Gastroesophageal sphincter (tissue), 3 donors: Measurements from ENCODE around the gene C19orf44.

Experiments used
- CTCF ChIP-seq, 4 experiments: fragments of 200-600 bp in 2 of 4; fragments of 450-650 bp in 2 of 4; sonication (generic) in 1 of 4; IDR thresholded peaks; one replicate each; pipeline ENCODE4 v1.5.1; 2017 to 2019; ENCODE audit warnings: antibody characterized with exemption in 4 of 4, mild to moderate bottlenecking in 2 of 4, moderate library complexity in 2 of 4
- POLR2A ChIP-seq, 2 donors: fragments of 450-650 bp; IDR thresholded peaks; one replicate each; pipeline ENCODE4 v1.6.1; 2017; ENCODE audit warnings: antibody characterized with exemption in 2 of 2, mild to moderate bottlenecking in 2 of 2, moderate library complexity in 1 of 2
- POLR2AphosphoS5 ChIP-seq: sonication (generic); formaldehyde crosslinking; IDR thresholded peaks from one replicate; pipeline ENCODE4 v1.6.1; 2017; ENCODE audit warnings: antibody characterized with exemption

GRCh38 chr19:16522559-16523377, 26.6 kb downstream of the C19orf44 start:
- TF ChIP-seq POLR2A (IDR thresholded peaks at IDR 0.05) (no peak), CTCF (IDR thresholded peaks at IDR 0.05) (no peak), POLR2AphosphoS5 (no peak)
